Right lung (tissue), 10 donors: ENCODE data around the gene ALG10. TPM values are rescaled to one million over a fixed set of nuclear protein-coding genes. Genes with fewer than 3 reads are reported as not detected.
A peak's percentile ranks its signal among the peaks of the same experiment; 100 is the strongest.
"Not testable (repeated sequence)": the region's sequence is repeated elsewhere in the genome, so short reads cannot be mapped to it uniquely, and the experiment has no call there.

Experiments used
- DNase-seq, 2 donors: peaks; one replicate each; pipeline ENCODE4 v3.0.0-alpha.2; 2013
- long read RNA-seq, 8 donors: transcript quantifications; one replicate each; lab custom pipeline, GENCODE V29; 2026
- polyA plus RNA-seq, 5 donors: library from polyadenylated mRNA; unstranded; fragments of 120-200 nt; gene quantifications; one replicate each; pipeline versions ENCODE4 v1.2.1 to v1.2.3, GENCODE V29; 2013; ENCODE audit warnings: inconsistent platforms in 1 of 5, low replicate concordance in 1 of 5; ENCODE audit not compliant: insufficient read length in 5 of 5, insufficient read depth in 1 of 5

ALG10 gene, protein sequence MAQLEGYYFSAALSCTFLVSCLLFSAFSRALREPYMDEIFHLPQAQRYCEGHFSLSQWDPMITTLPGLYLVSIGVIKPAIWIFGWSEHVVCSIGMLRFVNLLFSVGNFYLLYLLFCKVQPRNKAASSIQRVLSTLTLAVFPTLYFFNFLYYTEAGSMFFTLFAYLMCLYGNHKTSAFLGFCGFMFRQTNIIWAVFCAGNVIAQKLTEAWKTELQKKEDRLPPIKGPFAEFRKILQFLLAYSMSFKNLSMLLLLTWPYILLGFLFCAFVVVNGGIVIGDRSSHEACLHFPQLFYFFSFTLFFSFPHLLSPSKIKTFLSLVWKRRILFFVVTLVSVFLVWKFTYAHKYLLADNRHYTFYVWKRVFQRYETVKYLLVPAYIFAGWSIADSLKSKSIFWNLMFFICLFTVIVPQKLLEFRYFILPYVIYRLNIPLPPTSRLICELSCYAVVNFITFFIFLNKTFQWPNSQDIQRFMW
- 10 to 100 TPM in 3 of 5 donors, 1 to 10 TPM in 2; 4.3 to 11.9 (median 10.3) TPM for polyA plus RNA-seq
- long read RNA-seq, donor 1, partial matches to known transcripts = 0 of 3 reads
- long read RNA-seq, donor 1, other reads (novel, unspliced or antisense) = 0 of 3 reads
- long read RNA-seq, donor 2 = 0 reads
- long read RNA-seq, donor 3, partial matches to known transcripts = 0 of 2 reads
- long read RNA-seq, donor 3, other reads (novel, unspliced or antisense) = 0 of 2 reads
- long read RNA-seq, donor 4, partial matches to known transcripts = 0 of 1 reads
- long read RNA-seq, donor 4, other reads (novel, unspliced or antisense) = 0 of 1 reads
- long read RNA-seq, donor 5, transcript ALG10-201 (3 exons, 3,128 nt) = major isoform, 5 of 5 reads
- long read RNA-seq, donor 5, partial matches to known transcripts = 0 of 5 reads
- long read RNA-seq, donor 5, other reads (novel, unspliced or antisense) = 0 of 5 reads
- long read RNA-seq, donor 6 = 0 reads
- long read RNA-seq, donor 7, partial matches to known transcripts = 0 of 1 reads
- long read RNA-seq, donor 7, other reads (novel, unspliced or antisense) = 0 of 1 reads
- long read RNA-seq, donor 8 = 0 reads

DNA sequence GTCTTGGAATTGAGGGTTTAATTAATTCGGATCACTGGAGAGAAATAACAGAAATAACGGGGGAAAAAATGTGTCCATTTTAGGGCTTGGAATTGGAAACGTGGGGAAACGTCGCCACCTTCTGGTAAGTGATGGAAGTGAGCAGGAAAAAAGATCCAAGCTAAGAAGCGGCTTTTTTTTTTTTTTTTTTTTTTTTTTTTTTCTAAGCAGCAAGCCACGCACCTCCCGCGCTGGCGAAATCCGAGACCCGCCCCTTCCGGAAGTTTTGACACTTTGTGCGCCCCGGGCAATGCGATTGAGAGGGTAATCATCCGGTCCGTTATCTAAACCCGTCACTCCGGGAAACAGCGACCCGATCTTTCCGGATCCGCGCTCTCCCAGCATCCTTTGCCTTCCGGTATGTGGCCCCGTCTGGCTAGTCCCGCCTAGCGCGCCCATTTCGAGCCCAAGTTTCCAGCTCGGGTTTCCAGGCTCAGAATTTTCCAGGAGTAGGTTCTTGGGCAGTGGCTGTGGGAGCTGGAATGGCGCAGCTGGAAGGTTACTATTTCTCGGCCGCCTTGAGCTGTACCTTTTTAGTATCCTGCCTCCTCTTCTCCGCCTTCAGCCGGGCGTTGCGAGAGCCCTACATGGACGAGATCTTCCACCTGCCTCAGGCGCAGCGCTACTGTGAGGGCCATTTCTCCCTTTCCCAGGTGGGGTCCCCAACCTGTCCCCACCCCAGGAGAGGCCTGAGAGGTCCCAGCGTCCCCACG lies at the start of gene ALG10:
Gene ALG10, plus strand, starts transcription at position 418 of the 752 bp plus-strand sequence. Its CDS starts 104 bp downstream, at position 522.
- DNase-seq = peak; percentile 94 to 97

DNA sequence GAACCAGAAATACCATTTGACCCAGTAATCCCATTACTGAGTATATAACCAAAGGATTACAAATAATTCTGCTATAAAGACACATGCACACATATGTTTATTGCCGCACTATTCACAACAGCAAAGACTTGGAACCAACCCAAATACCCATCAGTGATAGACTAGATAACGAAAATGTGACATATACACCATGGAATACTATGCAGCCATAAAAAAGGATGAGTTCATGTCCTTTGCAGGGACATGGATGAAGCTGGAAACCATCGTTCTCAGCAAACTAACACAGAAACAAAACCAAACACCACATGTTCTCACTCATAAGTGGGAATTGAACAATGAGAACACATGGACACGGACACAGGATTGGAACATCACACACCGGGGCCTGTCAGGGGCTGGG lies 49.4 kb upstream of the ALG10 start:
- not testable (repeated sequence) for DNase-seq

DNA sequence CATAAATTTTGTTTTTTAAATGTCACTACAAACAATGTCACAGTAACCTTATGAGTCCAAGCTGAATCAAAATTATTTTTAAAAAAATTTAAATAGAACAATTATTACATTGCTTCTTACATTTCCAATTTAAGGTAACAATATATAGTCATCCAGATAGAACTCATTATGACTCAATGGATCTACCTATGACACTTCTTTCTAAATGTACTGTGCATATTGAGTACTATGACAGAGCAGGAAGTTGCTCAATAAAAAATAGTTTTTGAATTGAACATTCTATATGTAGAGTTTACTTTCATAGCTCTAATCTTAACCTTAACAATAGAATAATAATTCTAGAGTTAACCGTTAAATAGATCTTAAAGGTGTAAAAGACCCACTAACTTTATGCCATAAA lies 44.4 kb upstream of the ALG10 start:
- no peak for DNase-seq

DNA sequence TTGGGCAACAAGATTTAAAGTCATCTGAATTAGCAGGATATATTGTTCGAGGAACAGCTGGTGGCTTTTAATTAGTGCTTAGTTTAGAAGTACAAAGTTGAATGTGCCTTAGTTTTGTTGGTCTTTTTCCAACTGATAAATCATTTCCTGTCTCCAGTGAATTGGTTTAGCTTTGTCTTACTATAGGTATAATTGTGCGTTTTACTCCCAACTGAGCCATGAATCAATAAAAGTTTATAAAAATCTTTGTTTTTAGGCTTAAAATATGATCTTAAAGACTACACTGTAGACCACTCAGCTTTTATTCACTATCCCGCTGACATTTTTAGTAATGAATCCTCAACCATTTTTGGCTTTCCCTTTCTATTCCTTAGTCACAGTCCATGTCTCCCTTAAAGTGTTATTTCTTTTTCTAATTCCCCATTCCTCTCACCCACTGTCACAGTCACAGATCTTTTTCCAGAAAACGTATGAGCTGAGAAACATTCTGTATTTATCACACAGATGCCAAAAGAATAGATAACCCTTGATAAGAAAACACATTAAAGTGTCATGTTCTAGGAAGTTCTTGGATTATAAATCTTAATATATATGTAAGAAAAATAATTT lies 34.0 kb upstream of the ALG10 start:
- no peak for DNase-seq

DNA sequence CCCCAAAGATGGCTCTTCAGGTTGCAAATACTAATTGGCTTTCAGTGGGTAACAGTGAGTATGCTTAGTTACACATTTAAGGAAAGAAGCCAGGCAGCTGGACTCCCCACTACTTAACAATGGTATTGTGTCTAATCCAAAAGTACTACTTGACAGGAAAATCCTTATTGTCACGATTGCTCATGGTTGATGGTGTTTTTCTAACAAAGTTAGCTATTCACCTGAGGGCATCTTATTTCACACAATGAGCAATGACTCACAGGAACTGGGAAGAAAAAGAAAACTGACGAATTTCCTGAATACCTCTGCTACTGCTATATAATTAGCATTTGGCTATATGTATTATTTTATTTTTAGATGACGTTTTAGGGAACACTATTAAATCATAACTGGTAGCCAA lies 33.4 kb upstream of the ALG10 start:
- DNase-seq = no peak

DNA sequence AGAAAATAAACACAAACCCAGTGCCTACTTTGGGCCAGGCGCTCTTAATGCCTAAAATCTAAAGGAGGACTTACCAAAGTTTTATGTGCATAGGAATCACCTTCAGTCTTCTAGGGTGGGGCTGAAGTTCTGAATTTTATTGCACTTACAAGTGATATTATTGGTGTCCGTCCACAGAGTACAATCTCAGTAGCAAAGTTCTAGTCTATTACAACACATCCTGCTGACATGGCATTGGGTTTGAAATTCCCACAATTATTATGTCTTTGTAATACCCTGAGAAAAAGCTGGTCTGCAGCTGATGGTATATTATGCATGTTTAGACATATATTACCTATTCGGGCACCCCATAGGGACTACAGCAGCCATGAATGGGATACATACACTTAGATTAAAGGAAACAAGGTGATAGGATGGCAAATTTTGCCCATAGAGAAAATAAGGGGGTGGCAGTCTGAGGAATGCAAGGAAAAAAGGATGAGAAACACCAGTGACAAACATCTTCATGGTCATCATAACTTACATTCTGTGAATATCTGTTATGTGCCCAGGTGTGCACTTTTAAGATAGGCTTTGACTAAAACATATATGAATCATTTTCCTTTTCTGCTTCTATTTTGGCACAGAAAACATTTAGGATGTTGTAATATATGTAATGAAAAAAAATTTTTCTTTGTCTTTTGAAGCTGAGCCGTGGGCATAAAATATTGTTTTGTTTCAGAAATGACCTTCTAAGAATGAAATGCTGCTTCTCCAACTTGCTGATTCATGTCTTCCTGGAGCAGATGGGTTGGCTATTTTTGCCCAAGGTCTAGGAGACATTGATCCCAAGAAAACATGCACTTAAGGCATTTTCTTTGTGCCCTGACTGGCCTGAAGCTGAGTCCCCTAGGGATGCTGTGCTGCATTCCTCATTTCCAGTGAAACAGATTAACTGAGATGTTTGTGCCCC lies 27.2 kb upstream of the ALG10 start:
- DNase-seq = no peak

DNA sequence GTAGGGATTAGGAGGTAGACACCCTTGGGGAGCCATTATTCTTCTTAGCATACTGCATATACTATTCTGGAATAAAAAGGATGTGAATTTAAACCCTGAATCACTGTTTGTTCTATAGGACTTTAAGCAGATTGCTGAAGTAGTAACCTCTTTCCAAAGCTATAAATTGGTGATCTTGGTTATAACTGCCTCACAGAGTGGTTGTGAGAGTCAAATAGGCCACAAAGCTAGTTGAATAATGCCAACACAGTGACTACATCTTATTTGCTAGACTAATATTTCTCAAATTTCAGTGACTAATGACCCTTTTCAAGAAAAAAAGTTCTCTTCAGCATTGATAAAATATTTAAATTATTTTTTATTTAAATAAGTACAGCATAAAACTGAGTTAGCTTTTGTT lies 13.5 kb upstream of the ALG10 start:
- DNase-seq = not testable (repeated sequence)

DNA sequence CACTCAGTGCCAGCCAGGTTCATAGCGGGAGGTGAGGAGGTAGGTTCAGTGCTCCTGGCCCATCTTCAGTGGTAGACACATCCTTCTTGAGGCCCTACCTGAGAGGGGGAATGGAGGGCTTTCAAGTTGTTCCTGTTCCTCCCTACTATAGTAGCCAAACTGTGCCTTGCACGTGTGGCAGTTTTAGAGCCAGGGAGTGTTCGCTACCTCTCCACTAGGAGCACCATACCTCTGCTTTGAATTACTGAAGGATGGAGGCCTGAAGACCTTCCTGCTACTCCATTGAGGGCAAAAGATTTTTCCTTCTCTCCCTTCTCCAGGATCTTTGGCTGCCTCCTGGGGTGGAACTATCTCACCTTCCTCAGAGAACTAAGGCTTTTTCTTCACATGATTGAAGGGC lies 5.9 kb upstream of the ALG10 start:
- DNase-seq = no peak

DNA sequence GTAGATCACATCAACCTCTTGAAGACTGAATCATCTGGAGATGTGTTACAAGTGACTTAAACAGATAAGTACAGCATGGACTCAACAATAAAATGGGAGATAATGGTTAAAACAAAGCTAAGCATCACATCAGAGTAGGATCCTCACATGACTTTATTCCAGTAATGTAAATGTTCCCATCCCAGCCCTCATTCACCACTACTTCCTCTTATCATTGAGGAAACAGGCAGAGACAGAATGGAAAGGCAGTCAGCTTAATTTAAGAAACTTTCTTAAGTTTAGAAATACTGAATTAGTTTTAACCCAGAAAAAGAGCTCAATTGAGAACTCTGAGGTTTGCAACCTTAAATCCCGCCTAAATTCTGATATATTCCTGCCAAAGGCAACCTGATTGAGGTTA lies 1.2 kb upstream of the ALG10 start:
- no peak for DNase-seq

DNA sequence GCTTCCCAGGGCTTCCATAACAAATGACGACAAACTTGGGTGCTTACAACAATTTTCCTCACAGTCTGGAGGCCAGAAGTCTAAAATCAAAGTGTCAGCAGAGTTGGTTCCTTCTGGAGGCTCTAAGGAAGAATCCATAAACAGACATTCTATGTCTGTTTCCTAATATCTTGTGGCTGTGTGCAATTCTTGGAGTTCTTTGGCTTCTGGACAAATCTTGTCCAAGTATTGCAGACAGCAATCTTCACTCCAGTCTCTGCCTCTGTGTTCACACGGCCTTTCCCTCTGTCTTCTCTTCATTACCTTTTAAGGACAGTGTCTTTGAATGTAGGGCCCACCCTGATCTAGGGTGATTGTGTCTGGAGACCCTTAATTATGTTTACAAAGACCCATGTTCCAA lies 5.4 kb downstream of the ALG10 start:
- peak in 1 of 2 donors; percentile 3 for DNase-seq

DNA sequence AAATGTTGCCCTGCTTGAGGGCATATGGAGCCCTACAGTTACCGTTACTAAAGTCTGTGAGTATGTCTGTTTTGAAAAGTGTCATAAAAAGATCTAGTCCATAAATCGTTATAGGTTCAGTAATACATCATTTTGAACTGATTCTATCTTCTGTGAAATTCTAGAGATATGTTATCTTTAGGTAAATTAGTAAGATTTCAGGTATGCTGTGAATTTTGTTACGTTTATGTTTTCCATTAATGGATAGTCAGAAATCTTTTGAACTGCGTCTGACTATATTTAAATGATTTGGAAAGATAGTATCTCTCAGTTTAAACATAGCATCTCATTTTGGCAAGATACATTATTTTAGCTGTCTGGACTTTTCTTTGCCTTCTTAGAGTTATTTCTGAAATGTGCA lies 8.3 kb downstream of the ALG10 start:
- DNase-seq = no peak

DNA sequence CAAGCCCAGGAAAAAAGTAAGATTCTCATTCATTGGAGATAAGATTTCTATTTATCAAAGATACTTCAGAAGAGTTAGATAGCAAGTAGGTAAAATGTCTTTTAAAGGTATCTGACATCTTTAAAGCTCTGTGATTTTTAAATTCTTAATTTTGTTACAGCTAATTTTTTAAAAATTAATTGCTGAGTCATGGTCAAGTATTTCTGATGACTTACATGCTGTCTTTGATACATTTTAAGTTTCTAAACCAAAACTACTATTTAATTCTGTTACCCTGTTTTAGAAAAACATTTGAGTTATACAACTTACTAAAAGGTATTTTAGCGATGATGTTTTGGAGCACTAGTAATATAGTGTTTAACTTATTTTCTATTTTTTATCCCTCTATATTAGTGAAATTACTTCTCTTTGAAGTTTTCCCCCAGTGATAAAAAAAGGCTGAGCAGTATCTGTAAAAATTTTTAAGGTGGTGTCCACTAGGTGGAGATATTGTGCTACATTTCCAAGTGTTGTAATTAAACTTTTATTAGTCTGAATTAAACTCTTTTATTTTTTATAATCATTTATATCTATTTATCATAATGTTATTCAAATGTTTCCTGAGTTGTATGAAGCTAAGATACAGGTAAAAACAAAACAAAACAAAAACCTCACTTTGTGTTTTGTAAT lies 11.5 kb downstream of the ALG10 start:
- DNase-seq = no peak

DNA sequence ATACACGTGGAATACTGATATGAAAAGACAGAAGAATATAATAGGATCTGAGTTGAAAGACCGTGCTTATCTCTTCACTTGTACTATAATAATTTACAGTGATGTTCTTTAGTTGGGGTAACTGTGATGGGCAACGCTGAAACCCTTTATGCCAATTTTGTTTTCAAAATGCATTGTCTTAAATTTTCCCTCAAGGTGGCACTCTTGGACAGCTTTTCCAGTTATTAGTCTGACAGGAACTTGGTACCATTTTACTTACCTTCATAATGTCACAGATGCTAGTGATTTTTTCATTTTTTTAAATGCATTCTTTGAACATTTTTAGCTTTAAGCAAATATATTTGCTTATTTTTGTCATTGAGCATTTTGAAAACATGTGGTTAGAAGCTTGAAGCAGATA lies 16.1 kb downstream of the ALG10 start:
- not testable (repeated sequence) for DNase-seq

DNA sequence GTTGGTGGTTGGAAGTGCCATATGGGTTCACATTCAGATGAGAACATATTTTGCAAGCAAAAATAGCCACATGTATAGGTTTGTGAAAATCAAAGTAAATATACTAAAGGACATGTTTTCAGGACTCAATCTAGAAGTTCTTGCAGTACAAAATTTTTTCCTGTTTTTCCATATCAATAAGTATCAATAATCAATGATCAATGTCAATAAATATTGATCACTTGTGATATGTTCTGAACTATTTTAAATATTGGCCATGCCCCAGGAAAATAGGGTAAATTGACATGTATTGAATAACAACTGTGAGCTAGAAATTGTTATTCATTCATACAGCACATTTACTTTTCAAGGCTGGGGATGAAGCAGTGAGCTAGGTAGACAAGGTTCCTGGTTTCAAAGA lies 24.3 kb downstream of the ALG10 start:
- DNase-seq = no peak

DNA sequence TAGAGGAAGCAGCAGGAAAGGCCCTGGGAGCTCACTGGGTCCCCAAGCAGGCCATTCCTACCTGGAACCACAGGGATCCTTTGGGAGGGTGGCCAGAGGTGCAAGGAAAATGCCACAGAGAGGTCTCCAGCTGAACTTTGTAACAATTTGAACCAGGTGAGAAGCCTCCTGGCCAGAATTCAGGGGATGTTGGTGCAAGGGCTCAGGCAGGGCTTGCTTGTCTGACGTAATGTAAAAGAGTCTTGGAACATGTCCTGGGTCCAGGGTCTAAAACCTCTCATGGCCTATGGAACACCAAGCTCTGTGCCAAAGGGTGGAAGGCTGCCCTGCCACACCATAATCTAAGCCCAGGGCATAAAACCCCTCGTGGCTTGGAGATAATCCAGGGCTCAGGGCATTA lies 25.6 kb downstream of the ALG10 start:
- DNase-seq = not testable (repeated sequence)

DNA sequence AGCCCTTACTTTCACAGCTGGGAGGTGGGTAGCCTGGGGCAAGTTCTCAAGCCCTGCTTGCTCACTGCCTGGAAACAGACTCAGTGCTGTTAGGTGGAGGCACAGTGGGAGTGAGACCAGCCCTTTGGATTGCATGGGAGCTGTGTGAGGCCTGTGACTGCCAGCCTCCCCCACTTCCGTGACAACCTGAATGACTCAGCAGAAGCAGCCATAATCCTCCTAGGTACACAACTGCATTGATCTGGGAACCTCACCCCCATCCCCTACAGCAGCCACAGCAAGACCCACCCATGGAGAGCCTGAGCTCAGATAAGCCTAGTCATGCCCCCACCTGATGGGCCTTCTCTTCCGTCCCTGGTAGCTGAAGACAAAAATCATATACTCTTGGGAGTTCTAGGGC lies 26.4 kb downstream of the ALG10 start:
- DNase-seq = no peak

DNA sequence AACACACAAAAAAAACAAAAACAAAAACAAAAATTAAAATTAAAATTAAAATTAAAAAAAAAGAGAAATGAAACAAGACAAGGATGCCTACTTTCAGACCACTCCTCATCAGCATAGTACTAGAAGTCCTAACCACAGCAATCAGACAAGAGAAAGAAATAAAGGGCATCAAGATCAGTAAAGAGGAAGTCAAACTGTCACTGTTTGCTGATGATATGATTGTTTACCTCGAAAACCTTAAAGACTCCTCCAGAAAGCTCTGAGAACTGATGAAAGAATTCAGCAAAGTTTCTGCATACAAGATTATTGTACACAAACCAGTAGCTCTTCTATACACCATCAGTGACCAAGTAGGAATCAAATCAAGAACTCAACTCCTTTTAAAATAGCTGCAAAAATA lies 29.2 kb downstream of the ALG10 start:
- DNase-seq = no peak

DNA sequence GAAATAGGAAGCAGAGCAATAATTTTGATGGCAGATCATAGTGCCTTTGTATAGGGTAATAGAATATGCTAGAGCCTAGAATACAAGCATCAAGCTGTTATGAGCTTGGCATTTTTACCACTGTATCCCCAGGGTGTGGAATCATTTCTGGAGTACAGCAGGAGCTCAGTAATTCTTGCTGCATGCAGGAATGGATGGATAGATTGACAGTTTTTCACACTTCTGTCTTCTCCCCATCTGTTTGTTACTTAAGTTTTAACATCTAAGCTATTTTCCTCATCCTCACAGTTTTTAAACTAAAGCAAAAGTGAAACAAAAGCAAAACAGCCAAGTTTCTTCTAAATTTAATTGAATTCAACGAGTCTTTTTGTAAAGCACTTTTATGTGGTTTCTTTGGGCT lies 32.6 kb downstream of the ALG10 start:
- no peak for DNase-seq
